ENCODE results near the gene SAPCD1.
"Not testable (repeated sequence)": the region's sequence is repeated elsewhere in the genome, so short reads cannot be mapped to it uniquely, and the experiment has no call there.

SAPCD1 gene

DNA sequence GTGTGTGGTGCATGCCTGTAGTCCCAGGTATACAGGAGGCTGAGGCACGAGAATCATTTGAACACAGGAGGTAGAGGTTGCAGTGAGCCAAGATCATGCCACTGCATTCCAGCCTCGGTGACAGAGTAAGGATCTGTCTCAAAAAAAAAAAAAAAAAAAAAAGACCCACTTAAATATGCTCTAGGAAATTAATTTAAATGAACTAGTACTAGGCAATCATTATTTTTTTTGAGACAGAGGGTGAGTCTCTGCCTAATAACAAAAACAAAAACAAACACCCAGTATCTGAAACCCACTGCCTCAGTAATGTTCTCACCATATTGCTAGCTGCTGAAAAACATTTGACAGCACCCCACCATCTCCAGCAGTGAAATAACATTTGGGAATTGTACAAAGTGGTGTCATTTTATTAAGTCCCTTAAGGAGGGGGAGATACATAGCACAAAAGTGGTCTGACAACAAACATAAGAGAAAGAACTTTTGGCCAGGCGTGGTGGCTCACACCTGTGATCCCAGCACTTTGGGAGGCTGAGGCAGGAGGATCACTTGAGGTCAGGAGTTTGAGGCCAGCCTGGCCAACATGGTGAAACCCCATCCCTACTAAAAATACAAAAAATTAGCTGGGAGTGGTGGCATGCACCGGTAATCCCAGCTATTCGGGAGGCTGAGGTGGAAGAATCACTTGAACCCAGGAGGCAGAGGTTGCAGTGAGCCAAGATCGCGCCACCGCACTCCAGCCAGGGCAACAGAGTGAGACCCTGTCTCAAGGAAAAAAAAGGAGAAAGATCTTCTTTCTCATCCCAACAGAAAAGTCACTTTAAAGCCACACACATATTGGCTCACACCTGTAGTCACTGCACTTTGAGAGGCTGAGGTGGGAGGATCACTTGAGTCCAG lies 38.8 kb downstream of the SAPCD1 start:
- not testable (repeated sequence) for DNase-seq (ENCODE audit: low read depth)

DNA sequence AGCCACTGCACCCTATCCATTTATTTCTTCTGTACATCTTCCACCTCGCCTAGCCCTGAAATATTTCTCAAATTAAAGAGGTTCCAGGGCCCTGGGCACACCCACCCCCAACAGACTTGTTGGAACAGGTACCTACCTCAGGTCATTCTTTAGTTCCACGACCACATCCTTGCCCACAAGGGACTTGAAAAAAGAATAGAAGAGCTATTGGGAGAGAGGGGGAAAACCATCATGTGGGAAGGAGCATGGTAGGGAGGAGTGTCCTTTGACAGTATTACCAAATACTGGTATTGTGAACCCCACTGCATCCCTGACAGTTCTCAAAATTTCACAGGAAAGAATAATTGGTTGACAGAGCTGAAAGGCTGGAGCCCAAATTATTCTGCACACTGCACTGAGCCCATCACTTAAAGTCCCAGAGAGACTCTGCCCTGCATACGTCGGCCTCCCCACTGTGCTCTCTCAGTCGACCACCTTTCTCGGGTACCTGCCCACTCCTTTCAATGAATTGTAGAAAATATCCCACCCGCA lies 43.5 kb downstream of the SAPCD1 start:
- DNase-seq (ENCODE audit: low read depth): no peak

DNA sequence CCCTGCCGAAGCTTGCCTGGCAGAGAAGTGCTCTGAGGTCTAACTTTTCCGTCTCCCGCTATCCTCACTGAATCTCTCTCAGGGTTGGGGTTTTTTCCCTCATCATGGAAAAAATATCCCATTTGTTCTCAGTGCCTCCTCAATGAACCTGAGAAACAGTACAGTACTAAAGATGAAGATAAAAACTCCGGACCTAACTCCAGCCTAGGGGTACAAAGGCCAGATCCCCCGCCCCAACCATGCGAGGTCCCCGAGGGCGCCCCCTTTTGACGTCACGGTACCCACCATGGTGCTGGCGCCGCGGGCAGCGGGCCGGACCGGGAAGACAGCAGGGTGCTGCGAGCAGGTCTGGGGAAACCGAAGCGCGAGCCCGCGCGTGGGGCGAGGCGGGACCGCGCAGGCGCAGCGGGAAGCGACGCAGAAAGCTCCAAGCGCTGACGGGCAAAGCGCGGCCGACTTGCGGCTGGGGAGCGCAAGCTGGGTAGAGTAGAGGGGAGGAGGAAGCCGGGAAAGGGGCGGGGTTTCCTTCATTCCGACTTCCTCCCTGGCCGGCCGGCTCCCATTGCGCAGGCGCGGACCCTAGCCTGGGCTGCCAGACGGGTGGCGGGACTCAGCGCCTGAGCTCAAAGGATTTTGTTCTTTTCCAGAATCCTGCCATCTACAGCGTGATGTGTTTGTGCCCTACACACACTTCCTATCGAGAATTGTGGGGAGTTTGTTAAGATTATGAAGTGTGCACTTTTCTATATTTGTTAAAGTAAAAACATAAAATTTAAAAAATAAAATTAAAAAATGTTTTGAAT lies 44.2 kb downstream of the SAPCD1 start, which contains the start of gene LSM2:
TSS of gene LSM2 (minus strand) at position 497 of the 803 bp plus-strand sequence. CDS start at position 288, 209 bp downstream.
- peak; percentile 95 for DNase-seq (ENCODE audit: low read depth)

DNA sequence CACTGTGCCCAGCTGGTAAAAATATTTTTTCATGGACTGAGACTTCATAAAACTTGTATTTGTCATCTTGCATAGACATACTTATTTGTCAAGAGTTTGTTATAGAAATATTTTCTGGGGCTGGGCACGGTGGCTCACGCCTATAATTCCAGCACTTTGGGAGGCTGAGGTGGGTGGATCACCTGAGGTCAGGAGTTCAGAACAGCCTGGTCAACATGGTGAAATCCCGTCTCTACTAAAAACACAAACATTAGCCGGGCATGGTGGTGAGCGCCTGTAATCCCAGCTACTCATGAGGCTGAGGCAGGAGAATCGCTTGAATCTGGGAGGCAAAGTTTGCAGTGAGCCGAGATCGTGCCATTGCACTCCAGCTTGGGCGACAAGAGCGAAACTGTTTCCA lies 46.1 kb downstream of the SAPCD1 start:
- not testable (repeated sequence) for DNase-seq (ENCODE audit: low read depth)

DNA sequence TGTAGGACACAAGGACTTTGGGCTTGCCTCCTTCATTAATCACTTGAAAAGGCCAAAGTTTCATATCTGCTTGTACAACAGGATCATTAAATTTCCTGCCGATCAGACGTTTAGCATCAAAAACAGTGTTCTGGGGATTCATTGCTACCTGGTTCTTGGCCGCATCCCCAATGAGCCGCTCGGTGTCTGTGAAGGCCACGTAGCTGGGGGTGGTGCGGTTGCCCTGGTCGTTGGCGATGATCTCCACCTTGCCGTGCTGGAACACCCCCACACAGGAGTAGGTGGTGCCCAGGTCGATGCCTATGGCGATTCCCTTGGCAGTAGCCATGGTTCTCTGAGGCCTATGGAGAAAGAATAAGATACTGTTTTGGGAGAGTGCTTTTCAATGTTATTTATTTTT lies 49.2 kb downstream of the SAPCD1 start:
- no peak for DNase-seq (ENCODE audit: low read depth)

DNA sequence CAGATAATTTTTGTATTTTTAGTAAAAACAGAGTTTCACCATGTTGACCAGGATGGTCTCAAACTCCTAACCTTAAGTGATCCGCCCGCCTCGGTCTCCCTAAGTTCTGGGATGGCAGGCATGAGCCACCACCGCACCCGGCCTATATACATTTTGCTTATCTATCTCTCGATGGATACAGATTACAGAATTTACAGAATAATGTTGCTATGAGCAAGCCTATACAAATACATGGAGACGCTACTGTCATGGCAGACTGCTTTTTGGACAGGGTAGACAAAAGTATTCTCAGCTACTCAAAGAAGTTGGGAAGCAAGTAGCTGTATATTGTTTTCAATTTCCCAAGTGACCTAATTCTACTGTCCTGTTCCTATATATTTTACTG lies 51.0 kb downstream of the SAPCD1 start:
- no peak for DNase-seq (ENCODE audit: low read depth)
